ENCODE measurements around the gene CNGB1. TPM values are rescaled to one million over a fixed set of nuclear protein-coding genes. Genes with fewer than 3 reads are reported as not detected.

Gene CNGB1
- total RNA-seq, 1 experiment from 2014 or later: not detected

- H3K27me3 ChIP-seq (replicated peaks; ENCODE audit: insufficient read depth, low read depth, low read length, poor library complexity): no peaks in the 10 kb centered on the region
- H3K4me3 ChIP-seq (ENCODE audit: low read depth, low read length, poor library complexity, severe bottlenecking): no peak overlapping the region
- no peak overlapping the region for H3K27ac ChIP-seq (ENCODE audit: low read depth, low read length, poor library complexity, severe bottlenecking)
- BruUV-seq (replicated peaks): no TSS peak
- no peak for DNase-seq (ENCODE audit: low spot score)
- no peaks in the 10 kb centered on the region for H3K36me3 ChIP-seq (ENCODE audit: insufficient read depth, low read length, poor library complexity, severe bottlenecking)
- POLR2A ChIA-PET (ENCODE audit: low non-redundant PET): no interaction called here
- H3K4me1 ChIP-seq (ENCODE audit: insufficient read depth, low read length, poor library complexity, severe bottlenecking): no peaks in the 10 kb centered on the region
- no peaks in the 10 kb centered on the region for H3K9me3 ChIP-seq (ENCODE audit: low read depth, low read length, poor library complexity, severe bottlenecking)
- CTCF ChIA-PET: no interaction called here
- intact Hi-C loops (cut with micrococcal nuclease; ENCODE audit: unreplicated experiment): no loop called here
- TF ChIP-seq, protein P1, sequence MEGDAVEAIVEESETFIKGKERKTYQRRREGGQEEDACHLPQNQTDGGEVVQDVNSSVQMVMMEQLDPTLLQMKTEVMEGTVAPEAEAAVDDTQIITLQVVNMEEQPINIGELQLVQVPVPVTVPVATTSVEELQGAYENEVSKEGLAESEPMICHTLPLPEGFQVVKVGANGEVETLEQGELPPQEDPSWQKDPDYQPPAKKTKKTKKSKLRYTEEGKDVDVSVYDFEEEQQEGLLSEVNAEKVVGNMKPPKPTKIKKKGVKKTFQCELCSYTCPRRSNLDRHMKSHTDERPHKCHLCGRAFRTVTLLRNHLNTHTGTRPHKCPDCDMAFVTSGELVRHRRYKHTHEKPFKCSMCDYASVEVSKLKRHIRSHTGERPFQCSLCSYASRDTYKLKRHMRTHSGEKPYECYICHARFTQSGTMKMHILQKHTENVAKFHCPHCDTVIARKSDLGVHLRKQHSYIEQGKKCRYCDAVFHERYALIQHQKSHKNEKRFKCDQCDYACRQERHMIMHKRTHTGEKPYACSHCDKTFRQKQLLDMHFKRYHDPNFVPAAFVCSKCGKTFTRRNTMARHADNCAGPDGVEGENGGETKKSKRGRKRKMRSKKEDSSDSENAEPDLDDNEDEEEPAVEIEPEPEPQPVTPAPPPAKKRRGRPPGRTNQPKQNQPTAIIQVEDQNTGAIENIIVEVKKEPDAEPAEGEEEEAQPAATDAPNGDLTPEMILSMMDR (conservative IDR thresholded peaks at IDR 0.05; ENCODE audit: low read depth, low read length): no peak
- TF ChIP-seq EZH2 (IDR thresholded peaks at IDR 0.05; ENCODE audit: borderline replicate concordance, low read depth, low read length, poor library complexity, severe bottlenecking): no peak
Measured at GRCh38 chr16:57964157-57964700, 6.7 kb downstream of the CNGB1 start.

- no peaks in the 10 kb centered on the region for H3K4me1 ChIP-seq (ENCODE audit: insufficient read depth, low read length, poor library complexity, severe bottlenecking)
- no peak overlapping the region for H3K4me3 ChIP-seq (ENCODE audit: low read depth, low read length, poor library complexity, severe bottlenecking)
- no peak overlapping the region for H3K27ac ChIP-seq (ENCODE audit: low read depth, low read length, poor library complexity, severe bottlenecking)
- intact Hi-C loops (cut with micrococcal nuclease; ENCODE audit: unreplicated experiment): no loop called here
- no peaks in the 10 kb centered on the region for H3K27me3 ChIP-seq (replicated peaks; ENCODE audit: insufficient read depth, low read depth, low read length, poor library complexity)
- H3K9me3 ChIP-seq (ENCODE audit: low read depth, low read length, poor library complexity, severe bottlenecking): no peaks in the 10 kb centered on the region
- TF ChIP-seq, protein P1 (conservative IDR thresholded peaks at IDR 0.05; ENCODE audit: low read depth, low read length): no peak
- TF ChIP-seq EZH2 (IDR thresholded peaks at IDR 0.05; ENCODE audit: borderline replicate concordance, low read depth, low read length, poor library complexity, severe bottlenecking): no peak
- ChIA-PET POLR2A (ENCODE audit: low non-redundant PET) (no interaction called here), CTCF (no interaction called here)
- no peak for DNase-seq (ENCODE audit: low spot score)
- no TSS peak for BruUV-seq (replicated peaks)
- H3K36me3 ChIP-seq (ENCODE audit: insufficient read depth, low read length, poor library complexity, severe bottlenecking): no peaks in the 10 kb centered on the region
Measured at GRCh38 chr16:57962756-57963155, 8.2 kb downstream of the CNGB1 start.

GRCh38 chr16:57962046-57962445 lies 8.9 kb downstream of the CNGB1 start:
- BruUV-seq (replicated peaks): no TSS peak
- POLR2A ChIA-PET (ENCODE audit: low non-redundant PET): no interaction called here
- Histone ChIP-seq H3K27me3 (replicated peaks; ENCODE audit: insufficient read depth, low read depth, low read length, poor library complexity) (no peaks in the 10 kb centered on the region), H3K4me1 (ENCODE audit: insufficient read depth, low read length, poor library complexity, severe bottlenecking) (no peaks in the 10 kb centered on the region), H3K27ac (ENCODE audit: low read depth, low read length, poor library complexity, severe bottlenecking) (no peak overlapping the region), H3K36me3 (ENCODE audit: insufficient read depth, low read length, poor library complexity, severe bottlenecking) (no peaks in the 10 kb centered on the region), H3K4me3 (ENCODE audit: low read depth, low read length, poor library complexity, severe bottlenecking) (no peak overlapping the region), H3K9me3 (ENCODE audit: low read depth, low read length, poor library complexity, severe bottlenecking) (no peaks in the 10 kb centered on the region)
- DNase-seq (ENCODE audit: low spot score): no peak
- CTCF ChIA-PET: no interaction called here
- intact Hi-C loops (cut with micrococcal nuclease; ENCODE audit: unreplicated experiment): no loop called here
- TF ChIP-seq, protein P1 (conservative IDR thresholded peaks at IDR 0.05; ENCODE audit: low read depth, low read length): no peak
- TF ChIP-seq EZH2 (IDR thresholded peaks at IDR 0.05; ENCODE audit: borderline replicate concordance, low read depth, low read length, poor library complexity, severe bottlenecking): no peak

Measured in A673 (cell line).